GM13977 (cell line): ENCODE measurements around the gene OBP2A.

ENCODE experiments used
- DNase-seq: peaks from one replicate; pipeline ENCODE4 v3.0.0; 2012; ENCODE audit warnings: low spot score
- in situ Hi-C: fragments of 300-500 bp; cut with MboI; formaldehyde crosslinking; loops from one replicate; pipeline ENCODE4 v1.12.0; 2022; ENCODE audit warnings: low sequenced_read_pairs, low pct_unique_long_range_greater_than_20kb, mixed read lengths, inconsistent platforms; ENCODE audit not compliant: unreplicated experiment
- TF ChIP-seq, protein P1 (sequence below): IDR thresholded peaks from 2 replicates; pipeline ENCODE4 v1.5.1; 2012; ENCODE audit warnings: mild to moderate bottlenecking, control low read depth; ENCODE audit not compliant: insufficient read depth; ENCODE audit errors: extremely low read depth, missing control alignments

OBP2A gene

DNA sequence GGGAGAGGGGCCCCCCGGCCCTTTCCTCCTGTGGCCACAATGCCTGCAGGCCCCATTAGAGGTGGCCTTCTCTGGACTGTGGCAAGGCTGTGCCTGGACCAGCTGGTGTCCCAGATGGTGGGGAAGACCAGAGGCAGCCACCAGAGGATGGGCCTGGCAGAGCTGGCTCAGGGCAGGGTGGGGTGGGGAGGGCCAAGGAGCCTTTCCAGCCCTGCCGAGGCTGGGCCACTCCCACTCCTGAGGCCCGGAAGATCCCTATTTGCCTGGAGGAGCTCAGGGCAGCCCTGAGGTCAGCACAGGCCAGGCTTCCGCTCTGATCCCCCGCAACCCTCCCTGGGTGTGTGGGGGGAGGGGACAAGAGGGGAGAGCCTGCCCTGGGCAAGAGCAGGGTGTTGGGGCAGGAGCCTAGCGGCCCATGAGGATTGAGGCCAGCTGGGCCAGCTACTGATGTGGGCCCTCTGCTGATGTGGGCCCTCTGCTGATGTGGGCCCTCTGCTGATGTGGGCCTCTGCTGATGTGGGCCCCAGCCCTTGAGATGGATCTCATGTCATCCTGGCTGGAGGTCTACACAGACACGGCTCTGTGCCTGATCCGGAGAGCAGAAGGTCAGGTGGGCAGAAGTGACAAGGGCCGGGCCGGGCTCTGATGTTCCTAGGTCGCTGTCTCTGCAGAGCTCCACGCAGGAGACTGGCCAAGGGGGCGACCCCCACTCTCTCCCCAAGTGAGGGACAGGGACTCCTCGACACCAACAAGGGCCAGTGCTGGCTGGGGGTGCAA is 39.4 kb upstream of the OBP2A start:
- DNase-seq = no peak
- TF ChIP-seq, protein P1, sequence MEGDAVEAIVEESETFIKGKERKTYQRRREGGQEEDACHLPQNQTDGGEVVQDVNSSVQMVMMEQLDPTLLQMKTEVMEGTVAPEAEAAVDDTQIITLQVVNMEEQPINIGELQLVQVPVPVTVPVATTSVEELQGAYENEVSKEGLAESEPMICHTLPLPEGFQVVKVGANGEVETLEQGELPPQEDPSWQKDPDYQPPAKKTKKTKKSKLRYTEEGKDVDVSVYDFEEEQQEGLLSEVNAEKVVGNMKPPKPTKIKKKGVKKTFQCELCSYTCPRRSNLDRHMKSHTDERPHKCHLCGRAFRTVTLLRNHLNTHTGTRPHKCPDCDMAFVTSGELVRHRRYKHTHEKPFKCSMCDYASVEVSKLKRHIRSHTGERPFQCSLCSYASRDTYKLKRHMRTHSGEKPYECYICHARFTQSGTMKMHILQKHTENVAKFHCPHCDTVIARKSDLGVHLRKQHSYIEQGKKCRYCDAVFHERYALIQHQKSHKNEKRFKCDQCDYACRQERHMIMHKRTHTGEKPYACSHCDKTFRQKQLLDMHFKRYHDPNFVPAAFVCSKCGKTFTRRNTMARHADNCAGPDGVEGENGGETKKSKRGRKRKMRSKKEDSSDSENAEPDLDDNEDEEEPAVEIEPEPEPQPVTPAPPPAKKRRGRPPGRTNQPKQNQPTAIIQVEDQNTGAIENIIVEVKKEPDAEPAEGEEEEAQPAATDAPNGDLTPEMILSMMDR = no peak
- in situ Hi-C loops = no loop called here

DNA sequence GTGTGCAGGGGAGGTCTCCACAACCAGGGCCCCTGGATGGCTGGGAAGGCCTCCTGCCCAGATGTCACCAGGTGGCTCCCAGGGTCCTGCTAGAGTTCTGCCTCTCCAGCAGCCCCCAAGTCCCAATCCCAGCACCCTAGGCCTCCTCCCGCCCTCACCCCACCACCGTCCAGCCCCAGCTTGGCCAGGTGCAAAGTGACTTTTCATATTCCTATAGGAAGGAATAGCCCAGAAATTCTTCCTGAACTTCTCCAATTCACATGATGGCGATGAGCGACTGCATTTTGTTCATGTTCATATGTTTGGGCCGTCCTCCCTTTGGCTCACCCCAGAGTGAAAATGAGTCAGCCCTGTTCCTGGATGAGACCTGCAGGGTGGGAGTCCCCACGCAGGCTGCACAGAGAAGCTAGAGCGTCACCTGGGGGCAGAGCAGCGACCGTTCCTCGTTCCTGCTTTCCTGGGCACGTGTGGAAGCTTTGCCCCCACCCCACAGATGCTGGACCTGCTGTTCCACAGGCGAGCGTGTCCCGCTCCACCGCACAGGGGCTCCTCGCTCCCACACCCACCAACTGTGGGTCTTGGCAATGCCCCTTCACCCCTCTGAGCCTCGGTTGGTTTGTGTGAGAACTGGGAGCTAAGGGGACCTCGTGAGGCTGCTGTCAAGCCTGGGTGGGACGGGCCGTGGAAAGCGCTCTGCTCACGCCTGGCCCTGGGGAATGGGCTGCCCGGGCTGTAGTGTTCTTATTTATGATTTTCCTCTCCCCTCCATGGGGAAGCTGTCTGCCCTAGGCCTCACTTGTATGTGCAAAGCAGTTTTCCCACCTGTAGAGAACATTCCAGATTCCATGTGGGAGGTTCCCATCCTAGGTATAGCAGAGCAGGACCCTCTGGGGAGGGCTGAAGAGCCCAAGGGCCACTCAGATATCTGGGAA is 38.6 kb upstream of the OBP2A start:
- TF ChIP-seq, protein P1 = no peak
- in situ Hi-C loops = no loop called here
- no peak for DNase-seq

DNA sequence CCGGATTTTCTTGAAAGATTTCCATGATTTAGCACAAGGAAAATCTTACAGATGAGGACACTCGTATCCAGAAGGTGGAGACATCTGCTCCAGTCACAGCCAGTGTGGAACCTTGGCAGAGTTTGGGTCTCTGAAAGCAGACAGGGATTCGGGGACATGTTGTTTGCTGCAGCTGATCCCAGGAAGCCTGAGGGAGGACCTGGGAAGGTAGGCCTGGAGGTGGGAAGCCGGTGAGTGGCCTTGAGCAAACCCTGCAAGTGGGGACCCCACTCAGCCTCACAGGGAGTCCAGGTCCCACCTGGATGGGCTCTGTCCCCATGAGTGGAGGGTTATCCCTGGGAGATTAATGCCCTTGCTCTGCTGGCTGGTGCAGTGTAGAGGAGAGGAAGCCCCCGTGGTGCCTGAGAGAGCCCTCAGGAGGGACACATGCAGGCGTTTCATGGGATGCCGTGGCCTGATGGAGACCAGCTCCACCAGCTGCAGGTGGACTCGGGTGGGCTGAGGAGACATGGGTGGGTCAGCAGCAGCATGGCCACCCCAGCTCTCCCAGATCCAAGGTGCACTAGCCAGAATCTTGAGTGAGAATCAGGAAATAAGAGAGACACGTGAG is 37.6 kb upstream of the OBP2A start:
- no peak for DNase-seq
- in situ Hi-C loops = no loop called here
- TF ChIP-seq, protein P1 = no peak

DNA sequence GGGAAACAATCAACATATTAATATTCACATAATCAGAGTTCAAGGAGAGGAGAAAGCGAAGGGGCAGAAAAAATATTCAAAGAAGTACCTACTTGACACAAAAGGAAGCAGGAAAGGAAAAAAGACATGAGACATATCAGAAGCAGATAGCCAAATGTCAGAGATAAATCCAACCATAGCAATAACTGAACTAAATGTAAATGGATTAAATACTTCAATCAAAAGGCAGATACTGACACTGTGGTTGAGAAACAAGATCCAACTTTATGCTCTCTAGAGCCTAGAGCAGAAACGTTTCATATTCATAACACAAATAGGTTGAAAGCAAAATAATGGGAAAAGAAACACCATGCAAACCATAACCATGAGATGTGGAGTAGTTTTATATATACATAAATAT is 36.5 kb upstream of the OBP2A start:
- in situ Hi-C loops = no loop called here
- TF ChIP-seq, protein P1 = no peak
- no peak for DNase-seq

DNA sequence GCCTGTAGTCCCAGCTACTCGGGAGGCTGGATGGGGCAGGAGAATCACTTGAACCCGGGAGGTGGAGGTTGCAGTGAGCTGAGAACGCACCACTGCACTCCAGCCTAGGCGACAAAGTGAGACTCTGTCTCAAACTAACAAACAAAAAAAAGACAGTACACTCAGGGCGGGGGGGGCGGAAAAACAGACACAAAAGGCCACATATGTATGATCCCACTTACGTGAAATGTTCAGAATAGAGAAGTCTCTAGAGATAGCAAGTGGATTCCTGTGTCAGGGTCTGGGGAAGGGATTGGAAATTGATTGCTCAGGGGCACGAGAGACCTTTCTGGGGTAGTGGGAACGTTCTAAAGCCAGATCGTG is 33.7 kb upstream of the OBP2A start:
- TF ChIP-seq, protein P1 = no peak
- DNase-seq = no peak
- in situ Hi-C loops = no loop called here

DNA sequence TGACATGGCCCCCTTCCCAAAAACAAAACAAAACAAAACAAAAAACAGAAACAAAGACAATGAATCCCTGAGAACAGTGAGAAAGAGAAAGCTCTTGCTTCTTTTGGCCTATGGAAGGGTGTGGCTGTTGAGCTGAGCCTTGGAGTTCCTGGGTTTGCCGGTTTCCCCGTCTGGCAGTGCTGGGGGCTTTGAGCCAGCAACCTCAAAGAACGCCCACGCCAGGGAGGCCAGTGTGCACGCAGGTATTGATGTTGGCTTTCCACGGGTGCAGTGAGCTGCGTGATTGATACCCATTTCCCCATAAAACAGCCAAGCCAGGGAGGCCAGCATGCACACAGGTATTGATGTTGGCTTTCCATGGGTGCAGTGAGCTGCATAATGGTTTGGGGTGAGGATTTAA is 33.0 kb upstream of the OBP2A start:
- DNase-seq = no peak
- in situ Hi-C loops = no loop called here
- TF ChIP-seq, protein P1 = no peak
